Activated CD8-positive, alpha-beta memory T cell treated with anti-CD3 and anti-CD28 coated beads, Interleukin-2, amount 50 U/mL, for 1 hour (primary cell): ENCODE data around the gene CST9.
"Not testable (repeated sequence)": the region's sequence is repeated elsewhere in the genome, so short reads cannot be mapped to it uniquely, and the experiment has no call there.

ENCODE experiments used
- DNase-seq: peaks from one replicate; pipeline ENCODE4 v3.0.0-alpha.2; 2020; ENCODE audit errors: extremely low read depth

Gene CST9

GRCh38 chr20:23623666-23624323, 18.1 kb upstream of the CST9 start:
- no peak for DNase-seq

GRCh38 chr20:23622839-23623343, 17.2 kb upstream of the CST9 start:
- no peak for DNase-seq

GRCh38 chr20:23622401-23622800, 16.7 kb upstream of the CST9 start:
- not testable (repeated sequence) for DNase-seq

GRCh38 chr20:23620670-23621386, 15.1 kb upstream of the CST9 start:
- not testable (repeated sequence) for DNase-seq

GRCh38 chr20:23614163-23614562, 8.4 kb upstream of the CST9 start:
- no peak for DNase-seq

- no peak for DNase-seq
Measured at GRCh38 chr20:23613676-23614075, 8.0 kb upstream of the CST9 start.

- DNase-seq = no peak
Measured at GRCh38 chr20:23612396-23612795, 6.7 kb upstream of the CST9 start.

GRCh38 chr20:23609486-23610109, 3.9 kb upstream of the CST9 start:
- no peak for DNase-seq

- DNase-seq = no peak
Measured at GRCh38 chr20:23608251-23608846, 2.6 kb upstream of the CST9 start.

- DNase-seq = no peak
Measured at GRCh38 chr20:23607497-23608245, 2.0 kb upstream of the CST9 start.

- no peak for DNase-seq
Measured at GRCh38 chr20:23606652-23607049, 934 bp upstream of the CST9 start.

- no peak for DNase-seq
Measured at GRCh38 chr20:23604306-23604705, 1.4 kb downstream of the CST9 start.

GRCh38 chr20:23603321-23603720, 2.4 kb downstream of the CST9 start:
- DNase-seq = no peak

GRCh38 chr20:23602699-23603098, 3.0 kb downstream of the CST9 start:
- no peak for DNase-seq

GRCh38 chr20:23602241-23602640, 3.5 kb downstream of the CST9 start:
- no peak for DNase-seq

- DNase-seq = no peak
Measured at GRCh38 chr20:23601715-23602114, 4.0 kb downstream of the CST9 start.

GRCh38 chr20:23598481-23598880, 7.2 kb downstream of the CST9 start:
- DNase-seq = no peak

- DNase-seq = no peak
Measured at GRCh38 chr20:23596579-23597250, 9.0 kb downstream of the CST9 start.

- no peak for DNase-seq
Measured at GRCh38 chr20:23595941-23596340, 9.8 kb downstream of the CST9 start.

- no peak for DNase-seq
Measured at GRCh38 chr20:23588434-23589403, 17.0 kb downstream of the CST9 start.
